CD14-positive monocyte (primary cell): ENCODE results near the gene FBXO24. TPM values are rescaled to one million over a fixed set of nuclear protein-coding genes. Genes with fewer than 3 reads are reported as not detected.

ENCODE experiments used
- DNase-seq, 3 donors: peaks; one replicate each; pipeline ENCODE4 v3.0.0-alpha.2; 2011 to 2022
- H2AFZ ChIP-seq: 2 replicates; pipeline ENCODE4 v1.6.0; 2012; ENCODE audit warnings: mild to moderate bottlenecking, low read depth, low read length, inconsistent platforms; ENCODE audit not compliant: insufficient read depth, poor library complexity, severe bottlenecking
- H3K27ac ChIP-seq, 2 donors: 1 replicate in 1 of 2; 2 replicates in 1 of 2; pipeline ENCODE4 v1.5.1; 2012 to 2013; ENCODE audit warnings: low read length in 2 of 2, control low read depth in 1 of 2, inconsistent platforms in 1 of 2, low read depth in 1 of 2, mild to moderate bottlenecking in 1 of 2
- H3K27me3 ChIP-seq, 2 donors: one replicate each; pipeline versions ENCODE4 v1.6.0 to v1.6.1; 2011 to 2013; ENCODE audit warnings: low read length in 2 of 2; ENCODE audit not compliant: control insufficient read depth in 2 of 2, insufficient read depth in 2 of 2
- H3K36me3 ChIP-seq, 2 donors: replicated peaks in 1 of 2; 1 replicate in 1 of 2; 2 replicates in 1 of 2; pipeline versions ENCODE4 v1.5.1 to v1.6.1; 2012 to 2013; ENCODE audit warnings: low read length in 2 of 2, control low read depth in 1 of 2, inconsistent platforms in 1 of 2, mild to moderate bottlenecking in 1 of 2; ENCODE audit not compliant: insufficient read depth in 2 of 2, control insufficient read depth in 1 of 2
- H3K4me1 ChIP-seq, 2 donors: 1 replicate in 1 of 2; 2 replicates in 1 of 2; pipeline versions ENCODE4 v1.5.1 to v1.6.1; 2012 to 2013; ENCODE audit warnings: low read length in 2 of 2, control low read depth in 1 of 2, inconsistent platforms in 1 of 2, mild to moderate bottlenecking in 1 of 2, moderate library complexity in 1 of 2; ENCODE audit not compliant: insufficient read depth in 2 of 2, control insufficient read depth in 1 of 2
- H3K4me2 ChIP-seq: replicated peaks from 2 replicates; pipeline ENCODE3; 2012; ENCODE audit warnings: low read length, moderate library complexity, mild to moderate bottlenecking; ENCODE audit not compliant: poor library complexity, severe bottlenecking; ENCODE audit errors: extremely low read depth
- H3K4me3 ChIP-seq, 3 experiments: fragments of 200-600 bp in 1 of 3; sonication (generic) in 1 of 3; replicated peaks in 1 of 3; 1 replicate in 2 of 3; 2 replicates in 1 of 3; pipeline ENCODE4 v1.5.1; 2011 to 2013; ENCODE audit warnings: low read length in 3 of 3, mild to moderate bottlenecking in 3 of 3, control low read depth in 2 of 3, low read depth in 2 of 3, inconsistent platforms in 1 of 3, moderate library complexity in 1 of 3
- H3K79me2 ChIP-seq: 2 replicates; pipeline ENCODE4 v1.6.0; 2012; ENCODE audit warnings: mild to moderate bottlenecking, control low read depth, inconsistent platforms, low read length, moderate library complexity; ENCODE audit not compliant: insufficient read depth
- H3K9ac ChIP-seq: 2 replicates; pipeline ENCODE4 v1.6.0; 2017; ENCODE audit warnings: low read length, mild to moderate bottlenecking; ENCODE audit not compliant: insufficient read depth, poor library complexity, severe bottlenecking
- H3K9me3 ChIP-seq, 2 donors: replicated peaks in 1 of 2; 1 replicate in 1 of 2; 2 replicates in 1 of 2; pipeline versions ENCODE4 v1.5.1 to v1.6.1; 2012 to 2013; ENCODE audit warnings: low read length in 2 of 2, control low read depth in 1 of 2; ENCODE audit not compliant: control insufficient read depth in 1 of 2, insufficient read depth in 1 of 2
- H4K20me1 ChIP-seq: 2 replicates; pipeline ENCODE4 v1.6.0; 2012; ENCODE audit warnings: mild to moderate bottlenecking, low read length, control low read depth, moderate library complexity; ENCODE audit not compliant: insufficient read depth
- H3K27ac Mint-ChIP-seq, 7 donors: one replicate each; pipeline ENCODE4 v1.8.0; 2020; ENCODE audit warnings: mild to moderate bottlenecking in 7 of 7, mixed read lengths in 7 of 7, moderate library complexity in 6 of 7, inconsistent platforms in 2 of 7
- H3K27me3 Mint-ChIP-seq, 3 donors: one replicate each; pipeline ENCODE4 v1.8.0; 2021 to 2022; ENCODE audit warnings: low read depth in 3 of 3, mild to moderate bottlenecking in 3 of 3, mixed read lengths in 3 of 3, moderate library complexity in 3 of 3, inconsistent platforms in 1 of 3
- H3K36me3 Mint-ChIP-seq, 2 donors: one replicate each; pipeline ENCODE4 v1.8.0; 2020; ENCODE audit warnings: mixed read lengths in 2 of 2, inconsistent platforms in 1 of 2, mild to moderate bottlenecking in 1 of 2
- H3K4me1 Mint-ChIP-seq: one replicate; pipeline ENCODE4 v1.8.0; 2020; ENCODE audit warnings: mild to moderate bottlenecking, mixed read lengths
- H3K4me3 Mint-ChIP-seq, 2 donors: one replicate each; pipeline ENCODE4 v1.8.0; 2020; ENCODE audit warnings: mild to moderate bottlenecking in 2 of 2, mixed read lengths in 2 of 2, moderate library complexity in 1 of 2
- H3K9me3 Mint-ChIP-seq, 7 donors: one replicate each; pipeline ENCODE4 v1.8.0; 2020 to 2022; ENCODE audit warnings: mixed read lengths in 7 of 7, mild to moderate bottlenecking in 6 of 7, moderate library complexity in 6 of 7, inconsistent platforms in 2 of 7
- WGBS: methylation state at CpG from one replicate; pipeline ENCODE4 v1.1.5; 2013; ENCODE audit warnings: missing lambda C conversion rate; ENCODE audit not compliant: insufficient coverage; 5-methylcytosine and 5-hydroxymethylcytosine counted together
- intact Hi-C, 2 donors: fragments of 100-400 bp; cut with micrococcal nuclease; formaldehyde crosslinking; loops; one replicate each; pipeline versions ENCODE4 v1.15.0 to v1.15.1; 2023
- polyA plus RNA-seq, 3 donors: library from polyadenylated mRNA; depleted of rRNA in 1 of 3; unstranded in 2 of 3; stranded (reverse) in 1 of 3; fragments of 300-500 nt in 2 of 3; fragments of >200 nt in 1 of 3; fragmentation: Illumina TruSeq in 2 of 3; gene quantifications; 1 replicate in 2 of 3; 2 replicates in 1 of 3; pipeline ENCODE4 v1.2.3, GENCODE V29; 2012 to 2021
- TF ChIP-seq, protein P1 (sequence below): fragments of 200-600 bp; IDR thresholded peaks from one replicate; pipeline ENCODE4 v1.8.0; 2022; ENCODE audit warnings: antibody characterized with exemption, mild to moderate bottlenecking

FBXO24 gene
- polyA plus RNA-seq, 3 donors, result 0.42 to 1.2 (median 0.69) TPM

DNA sequence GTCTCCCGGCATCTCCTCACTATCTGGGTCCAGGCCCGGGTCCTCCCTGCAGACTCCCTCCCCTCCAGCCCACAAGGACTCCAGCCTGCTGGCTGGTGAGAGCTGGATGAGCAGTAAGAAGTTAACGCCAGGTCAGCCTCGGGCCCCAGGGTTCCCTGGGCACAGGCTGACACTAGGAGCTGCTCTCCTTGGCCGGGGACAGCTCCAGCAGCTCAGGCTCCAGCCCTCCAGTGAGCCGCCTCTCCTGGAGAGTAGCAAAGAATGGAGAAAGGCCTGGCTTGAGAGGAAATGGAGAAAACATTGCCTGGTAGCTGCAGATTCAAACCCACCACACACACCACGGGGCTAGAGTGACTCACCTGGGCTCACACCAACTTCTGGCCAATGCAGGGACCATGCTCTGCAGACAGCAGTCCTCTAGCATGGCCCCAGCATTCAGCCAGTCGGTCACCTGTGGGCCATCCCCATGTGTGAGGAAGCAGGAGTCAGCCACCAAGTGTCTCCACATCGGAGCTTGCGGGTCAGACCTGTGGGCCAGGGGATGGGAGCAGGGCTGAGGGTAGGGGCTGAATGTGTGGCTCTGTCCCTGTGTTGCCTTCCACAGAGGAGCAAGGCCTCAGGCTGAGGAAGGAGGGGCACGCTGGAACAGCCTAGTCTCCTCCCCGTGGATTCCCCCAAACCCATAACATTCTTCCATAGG, 18.9 kb upstream of the FBXO24 start:
- no peaks in the 10 kb centered on the region for H3K9me3 ChIP-seq
- no peak overlapping the region for H2AFZ ChIP-seq
- no peak for DNase-seq
- Mint-ChIP-seq H3K27ac (no peak overlapping the region), H3K4me1 (peaks cover 39% of the 10 kb centered on the region), H3K9me3 (peaks cover 0 to 17% (median 3%) of the 10 kb centered on the region in 7 donors), H3K36me3 (peaks cover 14 to 27% of the 10 kb centered on the region in 2 donors), H3K4me3 (no peak overlapping the region), H3K27me3 (peaks cover 27 to 40% (median 31%) of the 10 kb centered on the region in 3 donors)
- no peak overlapping the region for H3K4me2 ChIP-seq
- no peak overlapping the region for H3K27ac ChIP-seq
- intact Hi-C loops, result no loop called here
- H3K4me3 ChIP-seq, result no peak overlapping the region
- no peaks in the 10 kb centered on the region for H3K79me2 ChIP-seq
- WGBS, result 73% methylated on average over 6 of the region's 12 CpGs
- H3K36me3 ChIP-seq, result peaks cover 1 to 9% of the 10 kb centered on the region in 2 donors
- peaks cover 27 to 43% of the 10 kb centered on the region in 2 donors for H3K4me1 ChIP-seq
- H3K9ac ChIP-seq, result no peak overlapping the region
- H4K20me1 ChIP-seq, result peaks cover 38% of the 10 kb centered on the region
- H3K27me3 ChIP-seq, result peaks cover 3 to 34% of the 10 kb centered on the region in 2 donors
- TF ChIP-seq, protein P1, sequence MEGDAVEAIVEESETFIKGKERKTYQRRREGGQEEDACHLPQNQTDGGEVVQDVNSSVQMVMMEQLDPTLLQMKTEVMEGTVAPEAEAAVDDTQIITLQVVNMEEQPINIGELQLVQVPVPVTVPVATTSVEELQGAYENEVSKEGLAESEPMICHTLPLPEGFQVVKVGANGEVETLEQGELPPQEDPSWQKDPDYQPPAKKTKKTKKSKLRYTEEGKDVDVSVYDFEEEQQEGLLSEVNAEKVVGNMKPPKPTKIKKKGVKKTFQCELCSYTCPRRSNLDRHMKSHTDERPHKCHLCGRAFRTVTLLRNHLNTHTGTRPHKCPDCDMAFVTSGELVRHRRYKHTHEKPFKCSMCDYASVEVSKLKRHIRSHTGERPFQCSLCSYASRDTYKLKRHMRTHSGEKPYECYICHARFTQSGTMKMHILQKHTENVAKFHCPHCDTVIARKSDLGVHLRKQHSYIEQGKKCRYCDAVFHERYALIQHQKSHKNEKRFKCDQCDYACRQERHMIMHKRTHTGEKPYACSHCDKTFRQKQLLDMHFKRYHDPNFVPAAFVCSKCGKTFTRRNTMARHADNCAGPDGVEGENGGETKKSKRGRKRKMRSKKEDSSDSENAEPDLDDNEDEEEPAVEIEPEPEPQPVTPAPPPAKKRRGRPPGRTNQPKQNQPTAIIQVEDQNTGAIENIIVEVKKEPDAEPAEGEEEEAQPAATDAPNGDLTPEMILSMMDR, result no peak

DNA sequence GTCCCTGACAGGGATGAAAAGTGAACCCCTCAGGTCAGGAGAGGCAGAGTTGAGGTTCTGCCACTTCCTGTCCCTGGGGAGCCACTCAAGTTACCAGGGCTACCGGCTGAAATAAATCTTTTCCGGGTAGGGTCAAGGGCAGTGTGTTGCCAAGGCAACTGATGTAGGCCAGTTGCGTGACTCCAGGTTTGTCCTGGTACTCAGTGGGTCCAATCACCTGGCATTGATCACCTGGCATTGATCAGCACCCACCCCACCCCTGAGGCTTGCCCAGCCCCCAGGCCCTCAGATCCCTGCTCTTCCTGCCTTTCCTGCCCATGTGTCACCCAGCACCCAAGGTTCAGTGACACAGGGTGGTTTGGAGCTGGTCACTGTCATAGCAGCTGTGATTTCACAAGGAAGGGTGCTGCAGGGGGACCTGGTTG, 18.4 kb upstream of the FBXO24 start:
- H3K79me2 ChIP-seq, result no peaks in the 10 kb centered on the region
- H3K4me2 ChIP-seq, result no peak overlapping the region
- H3K9me3 Mint-ChIP-seq, result peaks cover 0 to 17% (median 3%) of the 10 kb centered on the region in 7 donors
- peaks cover 3 to 38% of the 10 kb centered on the region in 2 donors for H3K27me3 ChIP-seq
- peaks cover 16 to 32% of the 10 kb centered on the region in 2 donors for H3K36me3 Mint-ChIP-seq
- H4K20me1 ChIP-seq, result peaks cover 44% of the 10 kb centered on the region
- H3K9me3 ChIP-seq, result no peaks in the 10 kb centered on the region
- no peak overlapping the region for H3K9ac ChIP-seq
- H3K4me3 ChIP-seq, result no peak overlapping the region
- DNase-seq, result no peak
- H3K4me3 Mint-ChIP-seq, result no peak overlapping the region
- H3K4me1 Mint-ChIP-seq, result peaks cover 40% of the 10 kb centered on the region
- intact Hi-C loops, result no loop called here
- peaks cover 28 to 45% (median 36%) of the 10 kb centered on the region in 3 donors for H3K27me3 Mint-ChIP-seq
- no peak overlapping the region for H3K27ac Mint-ChIP-seq
- TF ChIP-seq, protein P1, result no peak
- no peak overlapping the region for H2AFZ ChIP-seq
- no peak overlapping the region for H3K27ac ChIP-seq
- WGBS, result 5% methylated on average over 2 of the region's 3 CpGs
- peaks cover 27 to 48% of the 10 kb centered on the region in 2 donors for H3K4me1 ChIP-seq
- peaks cover 7 to 15% of the 10 kb centered on the region in 2 donors for H3K36me3 ChIP-seq
